ENCODE measurements around the gene DERL3.

DNA sequence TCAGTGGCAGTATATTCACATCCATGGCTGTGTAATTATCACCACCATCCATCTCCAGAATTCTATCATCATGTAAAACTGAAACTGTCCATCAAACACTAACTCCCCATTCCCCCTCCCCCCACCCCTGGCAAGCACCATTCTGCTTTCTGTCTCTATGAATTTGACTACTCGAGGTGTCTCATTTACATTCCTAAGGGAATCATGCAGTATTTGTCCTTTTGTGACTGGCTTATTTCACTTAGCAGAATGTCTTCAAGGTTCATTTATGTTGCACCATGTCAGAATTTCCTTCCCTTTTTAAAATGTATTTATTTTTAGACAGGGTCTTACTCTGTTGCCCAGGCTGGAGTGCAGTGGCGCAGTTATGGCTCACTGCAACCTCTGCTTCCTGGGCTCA is 20.3 kb downstream of the DERL3 start:
- TF ChIP-seq, protein P1, sequence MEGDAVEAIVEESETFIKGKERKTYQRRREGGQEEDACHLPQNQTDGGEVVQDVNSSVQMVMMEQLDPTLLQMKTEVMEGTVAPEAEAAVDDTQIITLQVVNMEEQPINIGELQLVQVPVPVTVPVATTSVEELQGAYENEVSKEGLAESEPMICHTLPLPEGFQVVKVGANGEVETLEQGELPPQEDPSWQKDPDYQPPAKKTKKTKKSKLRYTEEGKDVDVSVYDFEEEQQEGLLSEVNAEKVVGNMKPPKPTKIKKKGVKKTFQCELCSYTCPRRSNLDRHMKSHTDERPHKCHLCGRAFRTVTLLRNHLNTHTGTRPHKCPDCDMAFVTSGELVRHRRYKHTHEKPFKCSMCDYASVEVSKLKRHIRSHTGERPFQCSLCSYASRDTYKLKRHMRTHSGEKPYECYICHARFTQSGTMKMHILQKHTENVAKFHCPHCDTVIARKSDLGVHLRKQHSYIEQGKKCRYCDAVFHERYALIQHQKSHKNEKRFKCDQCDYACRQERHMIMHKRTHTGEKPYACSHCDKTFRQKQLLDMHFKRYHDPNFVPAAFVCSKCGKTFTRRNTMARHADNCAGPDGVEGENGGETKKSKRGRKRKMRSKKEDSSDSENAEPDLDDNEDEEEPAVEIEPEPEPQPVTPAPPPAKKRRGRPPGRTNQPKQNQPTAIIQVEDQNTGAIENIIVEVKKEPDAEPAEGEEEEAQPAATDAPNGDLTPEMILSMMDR (IDR thresholded peaks at IDR 0.05 in 8 of 11, conservative IDR thresholded peaks at IDR 0.05 in 3 of 11): no peak
- TF ChIP-seq POLR2AphosphoS5 (IDR thresholded peaks at IDR 0.05): no peak
